ENCODE results near the gene PHLDB2. TPM values are rescaled to one million over a fixed set of nuclear protein-coding genes. Genes with fewer than 3 reads are reported as not detected.

Gene PHLDB2
- total RNA-seq, 1 donor from 2014 or later: 34.2 TPM

- DNase-seq (ENCODE audit: low spot score) (no peak), ATAC-seq (no peak)
These were observed 122.3 kb downstream of the PHLDB2 start for GRCh38 chr3:111981457-111981763.

GRCh38 chr3:111984636-111985298, 125.7 kb downstream of the PHLDB2 start:
- DNase-seq (ENCODE audit: low spot score) (no peak), ATAC-seq (no peak)

GRCh38 chr3:111986800-111987199, 127.7 kb downstream of the PHLDB2 start:
- no peak for DNase-seq (ENCODE audit: low spot score)
- ATAC-seq: no peak

- ATAC-seq: peak; percentile 93
- no peak for DNase-seq (ENCODE audit: low spot score)
These were observed 130.1 kb downstream of the PHLDB2 start for GRCh38 chr3:111989061-111989678.

- ATAC-seq (no peak), DNase-seq (ENCODE audit: low spot score) (no peak)
These were observed 134.0 kb downstream of the PHLDB2 start for GRCh38 chr3:111993038-111993437.

GRCh38 chr3:111998636-111999483, 139.8 kb downstream of the PHLDB2 start, which contains the start of gene TAGLN3:
TAGLN3 (plus strand) TSS chr3:111998922; CDS start chr3:111999423, 501 bp downstream.
- ATAC-seq (peak; percentile 82), DNase-seq (ENCODE audit: low spot score) (no peak)

- ATAC-seq (no peak), DNase-seq (ENCODE audit: low spot score) (no peak)
These were observed 140.6 kb downstream of the PHLDB2 start for GRCh38 chr3:111999484-112000324.

- no peak for ATAC-seq
These were observed 141.3 kb downstream of the PHLDB2 start for GRCh38 chr3:112000367-112000771.

GRCh38 chr3:112000966-112001365, 141.9 kb downstream of the PHLDB2 start:
- ATAC-seq: no peak
- no peak for DNase-seq (ENCODE audit: low spot score)

More at GRCh38 chr3:112000367-112000771, 141.3 kb downstream of the PHLDB2 start:
- no peak for DNase-seq (ENCODE audit: low spot score)

- DNase-seq (ENCODE audit: low spot score) (no peak), ATAC-seq (no peak)
These were observed 142.5 kb downstream of the PHLDB2 start for GRCh38 chr3:112001526-112001925.

GRCh38 chr3:112002096-112002971, 143.3 kb downstream of the PHLDB2 start:
- no peak for DNase-seq (ENCODE audit: low spot score)
- no peak for ATAC-seq

- DNase-seq (ENCODE audit: low spot score): no peak
- ATAC-seq: no peak
These were observed 144.4 kb downstream of the PHLDB2 start for GRCh38 chr3:112003321-112004080.

- ATAC-seq: no peak
- DNase-seq (ENCODE audit: low spot score): no peak
These were observed 145.1 kb downstream of the PHLDB2 start for GRCh38 chr3:112004187-112004586.

- DNase-seq (ENCODE audit: low spot score): no peak
- ATAC-seq: peak; percentile 82
These were observed 145.6 kb downstream of the PHLDB2 start for GRCh38 chr3:112004669-112005068.

GRCh38 chr3:112005091-112005672, 146.1 kb downstream of the PHLDB2 start:
- no peak for DNase-seq (ENCODE audit: low spot score)
- ATAC-seq: no peak

GRCh38 chr3:112007633-112008032, 148.6 kb downstream of the PHLDB2 start:
- DNase-seq (ENCODE audit: low spot score) (no peak), ATAC-seq (no peak)

GRCh38 chr3:112009670-112010069, 150.6 kb downstream of the PHLDB2 start:
- DNase-seq (ENCODE audit: low spot score) (no peak), ATAC-seq (no peak)

- ATAC-seq (no peak), DNase-seq (ENCODE audit: low spot score) (no peak)
These were observed 151.6 kb downstream of the PHLDB2 start for GRCh38 chr3:112010636-112011035.
